ENCODE data around the gene ACTR8. TPM values are rescaled to one million over a fixed set of nuclear protein-coding genes. Genes with fewer than 3 reads are reported as not detected.

The ACTR8 gene
- total RNA-seq, 1 experiment from 2014 or later = 47.5 TPM

DNA sequence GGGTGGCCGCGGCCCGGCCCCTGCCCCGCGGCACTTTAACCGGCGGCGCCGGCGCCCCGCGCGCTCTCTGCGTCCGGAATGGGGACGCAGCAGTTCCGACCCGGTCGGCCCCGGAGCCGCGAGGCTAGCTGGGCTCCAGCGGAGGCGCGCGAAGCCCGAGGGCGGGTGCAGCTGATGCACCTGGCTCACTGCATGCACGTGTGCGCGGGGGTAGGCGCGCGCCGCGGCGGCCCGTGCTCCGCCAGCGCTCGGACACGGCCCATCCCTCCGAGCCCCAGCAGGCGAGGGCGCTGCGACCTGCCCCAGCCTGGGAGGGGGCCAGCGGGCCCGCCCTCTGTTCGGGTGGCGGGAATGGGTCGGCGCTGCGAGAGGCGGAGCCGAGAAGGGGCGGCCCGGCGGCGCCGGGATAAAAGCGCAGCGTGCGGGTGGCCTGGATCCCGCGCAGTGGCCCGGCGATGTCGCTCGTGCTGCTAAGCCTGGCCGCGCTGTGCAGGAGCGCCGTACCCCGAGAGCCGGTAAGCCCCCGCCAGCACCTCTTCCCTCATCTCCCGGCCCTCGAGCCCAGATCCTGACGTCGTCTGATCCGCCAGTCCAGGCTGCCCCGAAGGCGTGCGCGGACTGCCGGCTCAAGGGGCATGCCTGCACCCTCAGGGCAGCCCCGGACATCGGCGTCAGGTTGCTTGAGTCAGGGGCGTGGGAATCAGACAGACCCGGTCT, 35.7 kb downstream of the ACTR8 start, which contains the start of the genes CHDH and IL17RB:
Gene CHDH (minus strand): TSS at position 286 of the 717 bp plus-strand sequence. CDS start 22,411 bp downstream, outside the sequence.
Gene IL17RB (plus strand): TSS at position 435 of the 717 bp plus-strand sequence. CDS start 21 bp downstream, at position 456.
- Histone ChIP-seq H4K20me1 (ENCODE audit: low read length) (no peaks in the 10 kb centered on the region), H3K4me1 (ENCODE audit: insufficient read depth, low read length) (peaks cover 12% of the 10 kb centered on the region; the same call in 1 of the 2 replicates), H2AFZ (ENCODE audit: low read length) (peak within 1 kb of the TSS; percentile 82), H3K27ac (ENCODE audit: low read length) (no peak within 1 kb of the TSS), H3K4me3 (ENCODE audit: low read length) (peak within 1 kb of the TSS; percentile 68), H3K9me2 (replicated peaks; ENCODE audit: low read length) (no peaks in the 10 kb centered on the region), H3K27me3 (ENCODE audit: low read length) (peaks cover 19% of the 10 kb centered on the region), H3K36me3 (ENCODE audit: low read depth, low read length) (no peaks in the 10 kb centered on the region), H3K4me2 (ENCODE audit: low read length) (peak within 1 kb of the TSS; percentile 78), H3K9ac (ENCODE audit: low read length) (peak within 1 kb of the TSS; percentile 58), H3K9me3 (ENCODE audit: low read length) (no peaks in the 10 kb centered on the region), H3K79me2 (ENCODE audit: low read length) (no peaks in the 10 kb centered on the region), H3F3A (ENCODE audit: low read length, unreplicated experiment) (no peaks in the 10 kb centered on the region)
- no TSS peak for BruUV-seq (replicated peaks)
- intact Hi-C loops (cut with micrococcal nuclease) = no loop called here
- no peak for TF ChIP-seq EZH2phosphoT487 (IDR thresholded peaks at IDR 0.05; ENCODE audit: borderline replicate concordance, low read length)
- TF ChIP-seq EZH2 (IDR thresholded peaks at IDR 0.05; ENCODE audit: low read length, unreplicated experiment) = peak; percentile 22
- TF ChIP-seq, protein P1, sequence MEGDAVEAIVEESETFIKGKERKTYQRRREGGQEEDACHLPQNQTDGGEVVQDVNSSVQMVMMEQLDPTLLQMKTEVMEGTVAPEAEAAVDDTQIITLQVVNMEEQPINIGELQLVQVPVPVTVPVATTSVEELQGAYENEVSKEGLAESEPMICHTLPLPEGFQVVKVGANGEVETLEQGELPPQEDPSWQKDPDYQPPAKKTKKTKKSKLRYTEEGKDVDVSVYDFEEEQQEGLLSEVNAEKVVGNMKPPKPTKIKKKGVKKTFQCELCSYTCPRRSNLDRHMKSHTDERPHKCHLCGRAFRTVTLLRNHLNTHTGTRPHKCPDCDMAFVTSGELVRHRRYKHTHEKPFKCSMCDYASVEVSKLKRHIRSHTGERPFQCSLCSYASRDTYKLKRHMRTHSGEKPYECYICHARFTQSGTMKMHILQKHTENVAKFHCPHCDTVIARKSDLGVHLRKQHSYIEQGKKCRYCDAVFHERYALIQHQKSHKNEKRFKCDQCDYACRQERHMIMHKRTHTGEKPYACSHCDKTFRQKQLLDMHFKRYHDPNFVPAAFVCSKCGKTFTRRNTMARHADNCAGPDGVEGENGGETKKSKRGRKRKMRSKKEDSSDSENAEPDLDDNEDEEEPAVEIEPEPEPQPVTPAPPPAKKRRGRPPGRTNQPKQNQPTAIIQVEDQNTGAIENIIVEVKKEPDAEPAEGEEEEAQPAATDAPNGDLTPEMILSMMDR (conservative IDR thresholded peaks at IDR 0.05; ENCODE audit: low read depth, low read length) = no peak
- POLR2A ChIA-PET (ENCODE audit: unreplicated experiment) = no interaction called here
- ATAC-seq (peak; percentile 54), DNase-seq (peak; percentile 65)
- CTCF ChIA-PET = no interaction called here

DNA sequence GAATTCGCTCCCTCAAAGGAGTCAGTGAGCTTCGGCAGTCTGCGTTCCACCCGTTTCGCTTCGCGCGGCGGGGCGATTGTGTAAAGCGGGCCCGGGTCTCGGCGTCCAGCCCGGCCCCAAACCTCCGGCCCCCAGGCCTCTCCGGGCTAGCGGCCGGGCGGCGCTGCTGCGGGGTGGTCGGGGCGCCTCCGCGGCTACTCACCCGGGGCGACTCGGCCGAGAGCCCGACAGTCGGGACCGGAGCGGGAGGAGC, 36.1 kb downstream of the ACTR8 start:
- CTCF ChIA-PET = no interaction called here
- Histone ChIP-seq H2AFZ (ENCODE audit: low read length) (peak overlapping the region; percentile 82), H4K20me1 (ENCODE audit: low read length) (no peaks in the 10 kb centered on the region)

More for the DNA sequence above, 36.1 kb downstream of the ACTR8 start:
- peaks cover 19% of the 10 kb centered on the region for H3K27me3 ChIP-seq (ENCODE audit: low read length)
- H3K79me2 ChIP-seq (ENCODE audit: low read length) = no peaks in the 10 kb centered on the region
- TF ChIP-seq EZH2phosphoT487 (IDR thresholded peaks at IDR 0.05; ENCODE audit: borderline replicate concordance, low read length) (no peak), EZH2 (IDR thresholded peaks at IDR 0.05; ENCODE audit: low read length, unreplicated experiment) (peak; percentile 65)
- TF ChIP-seq, protein P1 (conservative IDR thresholded peaks at IDR 0.05; ENCODE audit: low read depth, low read length) = no peak
- H3F3A ChIP-seq (ENCODE audit: low read length, unreplicated experiment) = no peaks in the 10 kb centered on the region
- peaks cover 12% of the 10 kb centered on the region; the same call in 1 of the 2 replicates for H3K4me1 ChIP-seq (ENCODE audit: insufficient read depth, low read length)
- H3K4me2 ChIP-seq (ENCODE audit: low read length) = peak overlapping the region; percentile 78
- no peak overlapping the region for H3K27ac ChIP-seq (ENCODE audit: low read length)
- BruUV-seq (replicated peaks) = no TSS peak
- DNase-seq = no peak
- H3K9me3 ChIP-seq (ENCODE audit: low read length) = no peaks in the 10 kb centered on the region
- POLR2A ChIA-PET (ENCODE audit: unreplicated experiment) = no interaction called here
- no peaks in the 10 kb centered on the region for H3K36me3 ChIP-seq (ENCODE audit: low read depth, low read length)
- intact Hi-C loops (cut with micrococcal nuclease) = no loop called here
- no peak; the same call in 1 of the 2 replicates for ATAC-seq
- peak overlapping the region; percentile 68 for H3K4me3 ChIP-seq (ENCODE audit: low read length)
- H3K9me2 ChIP-seq (replicated peaks; ENCODE audit: low read length) = no peaks in the 10 kb centered on the region
- peak overlapping the region; percentile 58 for H3K9ac ChIP-seq (ENCODE audit: low read length)

Measured in PC-3 (cell line).